AG04449 (cell line): ENCODE data around the gene CACNA1A.

ENCODE experiments used
- CTCF ChIA-PET: fragments of 350-600 bp; formaldehyde crosslinking; extraction: SDS; loops from one replicate; lab custom pipeline; 2021; ENCODE audit warnings: antibody characterized with exemption; lab: Yijun Ruan, JAX
- POLR2A ChIA-PET: fragments of 400-600, 350-600 bp; formaldehyde crosslinking; extraction: SDS; loops from one replicate; lab custom pipeline; 2020; ENCODE audit warnings: antibody characterized with exemption, inconsistent platforms; lab: Yijun Ruan, JAX
- DNase-seq: peaks from one replicate; pipeline ENCODE4 v3.0.0-alpha.2; 2010; ENCODE audit warnings: low read depth, low spot score
- H3K4me3 ChIP-seq: 2 replicates; pipeline ENCODE4 v1.5.1; 2011; ENCODE audit warnings: low read depth, mild to moderate bottlenecking, control low read depth, low read length
- CTCF ChIP-seq: IDR thresholded peaks from one replicate; pipeline ENCODE4 v1.5.1; 2011; ENCODE audit warnings: mild to moderate bottlenecking, moderate library complexity, low read length, control low read depth, inconsistent platforms; ENCODE audit not compliant: insufficient read depth; ENCODE audit errors: missing control alignments

CACNA1A gene

GRCh38 chr19:13255719-13256059 is 250.6 kb downstream of the CACNA1A start:
- no peak for TF ChIP-seq CTCF
- CTCF ChIA-PET, result interaction anchor here (1.3 to 2.1 kb wide), 3 partner anchors 9 to 290 kb away, joined by 4 to 5 read pairs (median 5); no protein-coding TSS in a partner anchor
- H3K4me3 ChIP-seq, result no peak overlapping the region
- POLR2A ChIA-PET, result no interaction called here
- no peak for DNase-seq

GRCh38 chr19:13255041-13255718 is 251.1 kb downstream of the CACNA1A start:
- TF ChIP-seq CTCF, result no peak
- CTCF ChIA-PET, result interaction anchor here (1.2 to 2.1 kb wide), 4 partner anchors 7 to 290 kb away, joined by 4 to 8 read pairs (median 5); no protein-coding TSS in a partner anchor
- POLR2A ChIA-PET, result no interaction called here

GRCh38 chr19:13252569-13253335 is 253.5 kb downstream of the CACNA1A start:
- TF ChIP-seq CTCF, result no peak
- CTCF ChIA-PET, result interaction anchor here (1.3 to 3.6 kb wide), 4 partner anchors 9 to 25 kb away, joined by 4 to 21 read pairs (median 6); no protein-coding TSS in a partner anchor
- H3K4me3 ChIP-seq, result no peak overlapping the region
- no peak for DNase-seq
- POLR2A ChIA-PET, result interaction anchor here (0.6 kb wide), 1 partner anchor 59 kb away, joined by 4 read pairs; no protein-coding TSS in a partner anchor

More at GRCh38 chr19:13255041-13255718, 251.1 kb downstream of the CACNA1A start:
- no peak for DNase-seq
- H3K4me3 ChIP-seq, result no peak overlapping the region

- H3K4me3 ChIP-seq, result no peak overlapping the region
- ChIA-PET POLR2A (no interaction called here), CTCF (interaction anchor here (0.8 to 1.9 kb wide), 4 partner anchors 10 to 420 kb away, joined by 3 to 5 read pairs (median 4); no protein-coding TSS in a partner anchor)
- no peak for DNase-seq
- no peak for TF ChIP-seq CTCF
Observed at GRCh38 chr19:13244920-13245319, 261.4 kb downstream of the CACNA1A start.

- TF ChIP-seq CTCF, result no peak
- no peak for DNase-seq
- no peak overlapping the region for H3K4me3 ChIP-seq
- ChIA-PET CTCF (no interaction called here), POLR2A (no interaction called here)
Observed at GRCh38 chr19:13241231-13242104, 264.8 kb downstream of the CACNA1A start.
